HG02763 (cell line): ENCODE measurements around the gene GPRIN3.
"Not testable (repeated sequence)": the region's sequence is repeated elsewhere in the genome, so short reads cannot be mapped to it uniquely, and the experiment has no call there.

ENCODE experiments used
- ATAC-seq: cut with Tn5 transposase; IDR thresholded peaks from one replicate; pipeline ENCODE4 v1.9.1; 2021; ENCODE audit warnings: mild to moderate bottlenecking, moderate library complexity; ENCODE audit not compliant: unreplicated experiment

Gene GPRIN3

DNA sequence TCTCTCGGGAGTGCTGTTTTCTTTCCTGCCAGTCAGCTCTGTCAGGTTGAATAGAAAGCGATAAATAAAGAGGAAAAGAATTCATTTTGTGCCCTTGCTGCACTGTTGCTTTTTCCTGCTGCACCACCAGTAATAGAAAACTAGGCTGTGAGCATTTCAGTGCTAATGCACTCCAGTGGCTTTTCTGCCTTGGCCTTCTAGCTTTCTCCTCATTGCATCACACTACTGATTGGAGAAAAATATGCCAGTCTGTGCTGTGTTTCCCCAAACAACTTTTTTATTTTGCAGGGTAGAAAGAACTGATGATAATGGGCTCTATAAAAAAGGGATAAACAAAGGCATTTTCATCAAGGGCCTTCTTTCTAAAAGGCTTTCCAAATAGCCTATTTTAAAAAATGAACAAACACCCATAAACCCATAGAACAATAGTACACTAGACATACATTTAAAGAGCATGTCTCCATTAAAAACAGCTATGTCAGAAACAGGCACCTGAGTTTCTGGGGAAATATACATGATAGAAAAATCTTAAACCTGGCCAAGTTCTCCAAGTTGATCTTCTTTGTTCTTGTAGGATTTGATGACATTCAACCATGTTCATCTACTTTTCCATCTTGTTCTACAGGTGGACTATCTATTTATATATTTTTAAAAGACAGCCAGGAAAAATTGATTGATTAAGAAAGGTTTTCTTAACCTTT, 86.3 kb downstream of the GPRIN3 start:
- no peak for ATAC-seq

- ATAC-seq = no peak
These were observed 89.0 kb downstream of the GPRIN3 start for GRCh38 chr4:89218587-89218986.

DNA sequence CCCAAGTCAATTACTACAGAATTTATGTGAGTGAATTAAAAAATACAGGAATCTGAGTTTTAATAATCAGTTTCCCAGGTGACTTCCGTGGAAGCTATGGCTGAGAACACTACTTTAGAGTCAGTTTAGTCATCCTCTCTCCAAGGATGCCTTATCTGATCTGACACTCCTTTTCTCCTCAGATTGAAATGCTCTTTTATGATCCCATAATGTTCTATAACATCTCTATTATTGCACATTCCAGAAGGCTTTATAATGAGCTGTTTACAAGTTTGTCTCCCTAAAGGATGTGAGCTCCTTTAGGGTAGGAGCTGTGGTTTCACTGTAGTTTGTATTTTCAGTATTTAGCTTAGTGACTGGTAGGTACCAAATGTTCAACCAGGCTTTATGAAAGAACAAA, 90.0 kb downstream of the GPRIN3 start:
- ATAC-seq = no peak

DNA sequence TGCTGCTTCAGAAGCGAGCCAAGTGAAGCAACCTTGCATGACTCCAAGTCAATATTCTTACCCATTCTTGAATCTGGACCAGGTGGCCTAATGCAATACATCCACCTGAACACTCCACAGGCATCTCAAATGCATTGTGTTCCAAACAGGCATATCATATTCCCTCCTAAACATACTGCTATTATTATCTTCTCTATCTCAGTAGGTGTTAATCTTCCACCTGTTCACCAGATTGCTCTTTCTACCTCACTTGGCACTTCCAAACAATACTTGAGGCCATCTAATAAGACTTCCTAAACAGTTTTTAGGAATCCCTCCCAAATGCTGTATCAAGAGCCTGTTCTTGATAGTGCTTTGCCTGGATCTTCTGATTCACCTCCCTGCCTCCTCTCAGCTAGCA, 90.7 kb downstream of the GPRIN3 start:
- no peak for ATAC-seq

DNA sequence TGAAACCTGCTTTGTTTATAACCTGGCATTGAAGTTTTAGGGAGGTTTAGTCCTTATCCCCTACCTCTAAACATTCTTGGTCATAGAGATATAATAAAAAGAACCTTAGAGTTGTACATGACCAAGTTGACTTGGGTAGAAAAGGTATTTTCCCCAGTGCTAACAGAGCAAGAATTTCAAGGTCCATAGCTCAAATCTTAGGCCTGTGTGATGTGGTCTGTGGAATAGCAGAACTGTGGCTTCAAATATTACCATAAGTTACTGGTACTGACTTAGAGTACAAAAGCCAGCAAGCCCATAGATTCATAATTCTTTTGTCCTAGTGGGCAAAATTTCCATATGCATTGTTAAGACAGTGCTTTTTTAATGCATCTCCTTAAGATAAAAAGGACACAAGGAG, 91.2 kb downstream of the GPRIN3 start:
- ATAC-seq = no peak

DNA sequence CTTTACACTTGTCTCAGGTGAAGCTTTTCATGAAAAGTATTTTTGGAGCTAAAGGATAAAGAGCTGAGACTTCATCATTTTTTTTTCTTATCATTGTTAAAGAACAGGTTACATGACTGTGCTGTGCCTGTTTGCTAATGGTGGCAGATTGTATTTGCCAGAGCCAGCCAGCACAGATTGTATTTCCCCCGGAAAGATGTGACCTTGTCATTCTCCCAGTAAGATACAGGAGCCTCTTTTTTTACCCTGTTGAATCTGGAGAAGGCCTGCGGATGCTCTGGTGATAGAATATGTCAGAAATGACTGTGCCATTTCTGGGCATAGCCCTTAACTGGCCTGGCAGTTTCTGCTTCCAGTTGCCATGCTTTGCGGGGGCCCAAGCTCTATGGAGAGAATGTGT, 91.9 kb downstream of the GPRIN3 start:
- ATAC-seq = no peak

DNA sequence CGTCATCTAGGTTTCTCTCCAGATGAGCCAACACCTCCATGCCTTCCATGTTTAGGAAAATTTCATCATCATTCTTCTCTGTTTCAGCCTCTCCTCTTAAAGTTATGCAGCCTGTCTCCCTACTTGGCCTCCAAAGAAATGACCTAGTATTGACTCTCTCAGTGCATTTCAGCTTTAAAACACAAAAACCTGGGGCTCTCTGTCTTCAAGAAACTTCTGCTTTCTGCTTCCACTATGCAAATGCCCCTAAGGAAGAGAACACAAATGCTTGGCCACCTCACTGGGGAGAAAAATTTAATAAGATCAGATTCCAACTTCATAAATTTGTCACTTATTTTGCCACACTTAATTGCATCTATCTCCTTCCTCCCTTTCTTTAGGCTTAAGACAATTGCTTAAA, 93.3 kb downstream of the GPRIN3 start:
- ATAC-seq = no peak

DNA sequence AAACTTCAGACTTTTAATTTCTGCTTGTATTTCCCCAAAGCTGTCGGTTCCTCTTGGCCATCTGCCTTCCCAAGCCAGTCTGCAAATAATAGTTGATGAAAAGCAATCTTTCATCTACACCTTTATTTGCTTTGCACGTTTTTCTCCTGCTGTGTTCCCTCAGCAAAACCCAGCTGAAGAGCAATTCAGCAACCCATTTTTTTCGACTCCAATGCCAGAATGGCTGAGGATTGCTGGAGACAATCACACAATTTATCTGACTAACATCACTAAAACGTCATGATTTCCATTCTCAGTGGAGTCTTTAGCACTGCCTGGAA, 94.3 kb downstream of the GPRIN3 start:
- no peak for ATAC-seq

GRCh38 chr4:89212666-89213381, 94.8 kb downstream of the GPRIN3 start:
- ATAC-seq = no peak

DNA sequence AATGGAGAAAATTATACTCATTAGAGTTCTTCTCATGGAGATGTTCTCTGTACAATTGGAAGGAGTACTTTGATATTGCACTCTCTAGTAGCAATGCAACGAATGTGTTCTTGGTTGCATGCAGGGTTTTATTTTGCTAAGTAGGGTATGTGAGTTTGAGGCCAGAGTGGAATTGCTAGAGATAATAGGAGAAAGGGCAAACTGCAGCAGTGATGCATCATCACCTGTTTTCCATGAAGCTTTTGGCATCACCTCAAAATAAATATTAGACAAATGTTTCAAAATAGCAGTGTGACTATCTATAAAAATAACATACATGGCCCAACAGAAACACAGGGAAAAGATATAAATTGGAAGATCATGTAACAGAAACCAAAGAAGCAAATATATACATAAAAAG, 103.0 kb downstream of the GPRIN3 start:
- no peak for ATAC-seq

GRCh38 chr4:89203902-89204301, 103.7 kb downstream of the GPRIN3 start:
- no peak for ATAC-seq

DNA sequence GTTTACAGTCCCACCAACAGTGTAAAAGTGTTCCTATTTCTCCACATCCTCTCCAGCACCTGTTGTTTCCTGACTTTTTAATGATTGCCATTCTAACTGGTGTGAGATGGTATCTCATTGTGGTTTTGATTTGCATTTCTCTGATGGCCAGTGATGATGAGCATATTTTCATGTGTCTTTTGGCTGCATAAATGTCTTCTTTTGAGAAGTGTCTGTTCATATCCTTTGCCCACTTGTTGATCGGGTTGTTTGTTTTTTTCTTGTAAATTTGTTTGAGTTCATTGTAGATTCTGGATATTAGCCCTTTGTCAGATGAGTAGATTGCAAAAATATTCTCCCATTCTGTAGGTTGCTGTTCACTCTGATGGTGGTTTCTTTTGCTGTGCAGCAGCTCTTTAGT, 108.2 kb downstream of the GPRIN3 start:
- ATAC-seq = not testable (repeated sequence)

DNA sequence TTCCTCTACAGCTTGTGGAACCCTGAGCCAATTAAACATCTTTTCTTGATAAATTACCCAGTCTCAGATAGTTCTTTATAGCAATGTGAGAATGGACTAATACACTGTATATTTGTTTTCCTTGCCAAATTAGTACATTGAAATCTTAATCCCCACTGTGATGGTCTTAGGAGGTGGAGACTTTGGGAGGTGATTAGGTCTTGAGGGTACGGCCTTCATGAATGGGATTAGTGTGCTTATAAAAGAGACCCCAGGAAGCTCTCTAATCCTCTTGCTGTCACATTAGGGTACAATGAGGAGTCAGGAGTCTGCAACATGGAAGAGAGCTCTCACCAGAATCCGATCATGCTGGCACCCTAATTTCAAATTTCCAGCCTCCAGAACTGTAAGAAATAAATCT, 109.7 kb downstream of the GPRIN3 start:
- ATAC-seq = no peak

DNA sequence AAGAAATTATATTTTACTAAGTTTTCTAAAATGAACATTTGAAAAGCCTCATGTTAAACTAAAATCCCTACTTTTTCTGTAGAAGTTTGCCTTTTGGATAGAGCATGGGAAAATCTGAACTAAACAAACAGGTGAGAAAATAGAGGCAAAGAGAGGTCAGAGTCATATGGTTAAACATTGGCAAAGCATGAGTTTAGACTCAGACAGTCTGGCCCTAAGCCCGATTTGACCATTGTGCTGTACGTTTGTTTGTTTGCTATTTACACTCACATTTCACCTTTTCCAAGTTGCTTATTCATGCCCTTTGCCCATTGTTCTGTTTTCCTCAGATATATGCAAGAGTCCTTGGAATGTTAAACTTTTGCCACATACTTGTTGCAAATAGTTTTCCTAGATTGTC, 110.9 kb downstream of the GPRIN3 start:
- ATAC-seq = no peak

DNA sequence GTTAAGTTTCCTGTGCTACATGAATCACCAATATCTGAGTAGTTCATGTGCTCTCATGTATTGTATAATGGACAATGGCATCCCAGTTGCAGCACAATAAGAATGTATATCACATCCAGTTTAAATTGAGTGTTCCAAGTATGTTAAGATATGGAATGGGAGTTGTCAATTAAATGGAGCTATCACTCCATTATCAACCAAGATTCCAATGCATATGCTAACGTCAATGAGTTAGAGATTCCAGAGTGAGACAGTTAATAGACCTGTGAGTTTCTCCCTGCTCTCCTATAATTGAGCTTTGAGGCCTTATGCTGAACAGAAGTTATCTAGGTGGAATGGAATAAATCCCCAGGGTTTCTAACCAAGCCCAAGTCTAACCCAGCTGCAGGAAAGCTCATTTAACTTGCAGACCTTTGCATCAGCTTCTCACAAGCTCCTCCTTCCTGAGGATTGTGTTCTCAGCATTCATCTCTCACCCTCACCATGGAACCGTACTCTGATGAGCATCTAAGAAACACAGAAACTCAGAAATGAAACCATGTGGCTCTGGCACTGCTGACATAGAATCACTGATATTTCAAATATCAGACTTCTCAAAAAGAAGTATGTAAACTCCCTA, 111.4 kb downstream of the GPRIN3 start:
- no peak for ATAC-seq

- ATAC-seq = no peak
These were observed 113.8 kb downstream of the GPRIN3 start for GRCh38 chr4:89193843-89194242.
